Mesendoderm (in vitro differentiated cells): ENCODE results near the gene ITGB3.

ENCODE experiments used
- DNase-seq: peaks from one replicate; pipeline ENCODE4 v3.0.0; 2013
- H2AK5ac ChIP-seq: 2 replicates; pipeline ENCODE4 v1.6.1; 2013; ENCODE audit warnings: low read length, inconsistent platforms
- H2BK120ac ChIP-seq: 2 replicates; pipeline ENCODE4 v1.6.1; 2013; ENCODE audit warnings: low read depth, mild to moderate bottlenecking, low read length, moderate library complexity, mixed read lengths
- H2BK15ac ChIP-seq: replicated peaks from 2 replicates; pipeline ENCODE4 v1.6.1; 2013; ENCODE audit warnings: low read depth, mild to moderate bottlenecking, moderate library complexity
- H2BK5ac ChIP-seq: 2 replicates; pipeline ENCODE4 v1.6.1; 2013; ENCODE audit warnings: low read length, inconsistent platforms
- H3K18ac ChIP-seq: 2 replicates; pipeline ENCODE4 v1.6.1; 2013; ENCODE audit warnings: mild to moderate bottlenecking, low read length, mixed read lengths
- H3K23ac ChIP-seq: one replicate; pipeline ENCODE4 v1.6.1; 2013; ENCODE audit warnings: low read length
- H3K27ac ChIP-seq: 2 replicates; pipeline ENCODE4 v1.5.1; 2013; ENCODE audit warnings: low read depth, mild to moderate bottlenecking, inconsistent platforms, low read length, moderate library complexity
- H3K27me3 ChIP-seq: 2 replicates; pipeline ENCODE4 v1.6.1; 2013; ENCODE audit warnings: low read length, control low read depth, mild to moderate bottlenecking, inconsistent platforms; ENCODE audit not compliant: insufficient read depth, poor library complexity
- H3K36me3 ChIP-seq: 2 replicates; pipeline ENCODE4 v1.6.1; 2013; ENCODE audit warnings: low read length, inconsistent platforms; ENCODE audit not compliant: control insufficient read depth, insufficient read depth
- H3K4ac ChIP-seq: one replicate; pipeline ENCODE4 v1.6.1; 2013; ENCODE audit warnings: low read depth, mild to moderate bottlenecking, low read length, moderate library complexity
- H3K4me1 ChIP-seq: 2 replicates; pipeline ENCODE4 v1.6.1; 2013; ENCODE audit warnings: low read depth, low read length, inconsistent platforms; ENCODE audit not compliant: control insufficient read depth
- H3K4me2 ChIP-seq: 2 replicates; pipeline ENCODE4 v1.6.1; 2013; ENCODE audit warnings: low read length
- H3K4me3 ChIP-seq: 2 replicates; pipeline ENCODE4 v1.5.1; 2013; ENCODE audit warnings: mild to moderate bottlenecking, low read length
- H3K56ac ChIP-seq: one replicate; pipeline ENCODE4 v1.6.1; 2013; ENCODE audit warnings: low read length
- H3K79me1 ChIP-seq: 2 replicates; pipeline ENCODE4 v1.6.1; 2013; ENCODE audit warnings: low read length, inconsistent platforms
- H3K79me2 ChIP-seq: 2 replicates; pipeline ENCODE4 v1.6.1; 2013; ENCODE audit warnings: mild to moderate bottlenecking, low read length; ENCODE audit not compliant: control insufficient read depth, insufficient read depth
- H3K9ac ChIP-seq: 2 replicates; pipeline ENCODE4 v1.6.1; 2013; ENCODE audit warnings: low read length, inconsistent platforms
- H4K5ac ChIP-seq: one replicate; pipeline ENCODE4 v1.6.1; 2013; ENCODE audit warnings: low read length
- H4K8ac ChIP-seq: one replicate; pipeline ENCODE4 v1.6.1; 2013; ENCODE audit warnings: low read depth, mild to moderate bottlenecking, control low read depth, low read length, moderate library complexity
- WGBS: extraction: QIAGEN DNeasy Blood & Tissue Kit; methylation state at CpG from one replicate; pipeline ENCODE4 v1.1.7; 2013; ENCODE audit warnings: low lambda C conversion rate, missing lambda C conversion rate; ENCODE audit not compliant: insufficient coverage; ENCODE audit errors: extremely low coverage; 5-methylcytosine and 5-hydroxymethylcytosine counted together

The ITGB3 gene

GRCh38 chr17:47287068-47287467, 33.4 kb downstream of the ITGB3 start:
- Histone ChIP-seq H4K8ac (no peak overlapping the region), H4K5ac (no peak overlapping the region), H3K36me3 (no peaks in the 10 kb centered on the region), H3K27ac (no peak overlapping the region), H3K27me3 (no peaks in the 10 kb centered on the region), H3K4ac (no peak overlapping the region), H3K56ac (no peak overlapping the region), H3K4me2 (no peak overlapping the region), H2BK5ac (no peak overlapping the region), H3K79me1 (no peaks in the 10 kb centered on the region), H3K18ac (no peak overlapping the region), H3K4me1 (no peaks in the 10 kb centered on the region), H3K79me2 (no peaks in the 10 kb centered on the region), H2BK15ac (no peak overlapping the region), H2AK5ac (no peak overlapping the region), H3K23ac (no peak overlapping the region), H3K4me3 (no peak overlapping the region), H3K9ac (no peak overlapping the region), H2BK120ac (no peak overlapping the region)
- DNase-seq: no peak
- WGBS: no CpG with 5 or more reads among the region's 4 CpGs

- Histone ChIP-seq H3K79me2 (no peaks in the 10 kb centered on the region), H2BK15ac (no peak overlapping the region), H4K5ac (no peak overlapping the region), H2BK5ac (no peak overlapping the region), H3K56ac (no peak overlapping the region), H2BK120ac (no peak overlapping the region), H4K8ac (no peak overlapping the region), H3K4me3 (no peak overlapping the region), H3K79me1 (no peaks in the 10 kb centered on the region), H3K27me3 (no peaks in the 10 kb centered on the region), H2AK5ac (no peak overlapping the region), H3K9ac (no peak overlapping the region), H3K4me1 (no peaks in the 10 kb centered on the region), H3K36me3 (no peaks in the 10 kb centered on the region), H3K18ac (no peak overlapping the region), H3K27ac (no peak overlapping the region), H3K4ac (no peak overlapping the region), H3K4me2 (no peak overlapping the region), H3K23ac (no peak overlapping the region)
- DNase-seq: no peak
- no CpG with 5 or more reads among the region's 2 CpGs for WGBS
These were observed 34.0 kb downstream of the ITGB3 start for GRCh38 chr17:47287639-47288038.

GRCh38 chr17:47288531-47289116, 35.0 kb downstream of the ITGB3 start:
- Histone ChIP-seq H2AK5ac (no peak overlapping the region), H3K9ac (no peak overlapping the region), H3K4me1 (no peaks in the 10 kb centered on the region), H3K4me2 (no peak overlapping the region), H3K36me3 (no peaks in the 10 kb centered on the region), H3K27ac (no peak overlapping the region), H4K8ac (no peak overlapping the region), H3K18ac (no peak overlapping the region), H2BK120ac (no peak overlapping the region), H3K79me2 (no peaks in the 10 kb centered on the region), H3K27me3 (no peaks in the 10 kb centered on the region), H3K56ac (no peak overlapping the region), H4K5ac (no peak overlapping the region), H2BK5ac (no peak overlapping the region), H2BK15ac (no peak overlapping the region), H3K23ac (no peak overlapping the region), H3K79me1 (no peaks in the 10 kb centered on the region), H3K4me3 (no peak overlapping the region), H3K4ac (no peak overlapping the region)
- DNase-seq: no peak
- WGBS: no CpG with 5 or more reads among the region's 6 CpGs

GRCh38 chr17:47289302-47289701, 35.7 kb downstream of the ITGB3 start:
- H3K9ac ChIP-seq: no peak overlapping the region
- no peak overlapping the region for H3K4me2 ChIP-seq
- H3K4me1 ChIP-seq: no peaks in the 10 kb centered on the region
- H3K4me3 ChIP-seq: no peak overlapping the region
- H2AK5ac ChIP-seq: no peak overlapping the region
- DNase-seq: no peak
- no peak overlapping the region for H3K56ac ChIP-seq
- no peak overlapping the region for H2BK5ac ChIP-seq
- no peaks in the 10 kb centered on the region for H3K79me2 ChIP-seq
- no peaks in the 10 kb centered on the region for H3K79me1 ChIP-seq
- no peaks in the 10 kb centered on the region for H3K27me3 ChIP-seq
- H3K36me3 ChIP-seq: no peaks in the 10 kb centered on the region
- H3K27ac ChIP-seq: no peak overlapping the region
- H4K5ac ChIP-seq: no peak overlapping the region
- WGBS: no CpG with 5 or more reads among the region's 1 CpG
- H2BK120ac ChIP-seq: no peak overlapping the region
- no peak overlapping the region for H2BK15ac ChIP-seq
- no peak overlapping the region for H3K4ac ChIP-seq
- no peak overlapping the region for H3K18ac ChIP-seq
- H4K8ac ChIP-seq: no peak overlapping the region
- no peak overlapping the region for H3K23ac ChIP-seq

- no peak overlapping the region for H3K27ac ChIP-seq
- no peak overlapping the region for H3K56ac ChIP-seq
- no peak overlapping the region for H3K9ac ChIP-seq
- H2BK15ac ChIP-seq: no peak overlapping the region
- no peak overlapping the region for H4K8ac ChIP-seq
- H2BK5ac ChIP-seq: no peak overlapping the region
- DNase-seq: peak; percentile 22
- H3K36me3 ChIP-seq: no peaks in the 10 kb centered on the region
- no peak overlapping the region for H3K18ac ChIP-seq
- no peak overlapping the region for H3K4me3 ChIP-seq
- no CpG with 5 or more reads among the region's 5 CpGs for WGBS
- no peaks in the 10 kb centered on the region for H3K4me1 ChIP-seq
- no peak overlapping the region for H3K23ac ChIP-seq
- H2BK120ac ChIP-seq: no peak overlapping the region
- no peak overlapping the region for H3K4ac ChIP-seq
- H3K79me2 ChIP-seq: no peaks in the 10 kb centered on the region
- no peaks in the 10 kb centered on the region for H3K27me3 ChIP-seq
- H3K79me1 ChIP-seq: no peaks in the 10 kb centered on the region
- H4K5ac ChIP-seq: no peak overlapping the region
- H3K4me2 ChIP-seq: no peak overlapping the region
- no peak overlapping the region for H2AK5ac ChIP-seq
These were observed 37.2 kb downstream of the ITGB3 start for GRCh38 chr17:47290870-47291241.

GRCh38 chr17:47291242-47291873, 37.7 kb downstream of the ITGB3 start:
- no peak overlapping the region for H2AK5ac ChIP-seq
- H3K23ac ChIP-seq: no peak overlapping the region
- no peak overlapping the region for H3K56ac ChIP-seq
- H3K4me2 ChIP-seq: no peak overlapping the region
- no peak overlapping the region for H4K8ac ChIP-seq
- no peak overlapping the region for H3K4me3 ChIP-seq
- no peak overlapping the region for H2BK120ac ChIP-seq
- no peak overlapping the region for H3K4ac ChIP-seq
- H4K5ac ChIP-seq: no peak overlapping the region
- H3K18ac ChIP-seq: no peak overlapping the region
- H3K4me1 ChIP-seq: no peaks in the 10 kb centered on the region
- H2BK5ac ChIP-seq: no peak overlapping the region
- no peaks in the 10 kb centered on the region for H3K79me2 ChIP-seq
- WGBS: no CpG with 5 or more reads among the region's 8 CpGs
- H2BK15ac ChIP-seq: no peak overlapping the region
- no peak overlapping the region for H3K27ac ChIP-seq
- H3K36me3 ChIP-seq: no peaks in the 10 kb centered on the region
- no peak for DNase-seq
- no peaks in the 10 kb centered on the region for H3K27me3 ChIP-seq
- no peaks in the 10 kb centered on the region for H3K79me1 ChIP-seq
- no peak overlapping the region for H3K9ac ChIP-seq
